Hepatocyte (in vitro differentiated cells): ENCODE results near the gene ARCN1. TPM values are rescaled to one million over a fixed set of nuclear protein-coding genes. Genes with fewer than 3 reads are reported as not detected.
A peak's percentile ranks its signal among the peaks of the same experiment; 100 is the strongest.

Experiments used
- DNase-seq: peaks from one replicate; pipeline ENCODE4 v3.0.0-alpha.2; 2016; ENCODE audit warnings: low spot score
- H2AFZ ChIP-seq: fragments of 200-600 bp; sonication (generic); 2 replicates; pipeline ENCODE4 v1.6.0; 2016; ENCODE audit warnings: antibody characterized with exemption, mild to moderate bottlenecking
- H3K27ac ChIP-seq: fragments of 200-600 bp; sonication (generic); 2 replicates; pipeline ENCODE4 v1.5.1; 2016; ENCODE audit warnings: mild to moderate bottlenecking
- H3K27me3 ChIP-seq: fragments of 200-600 bp; sonication (generic); 2 replicates; pipeline ENCODE4 v1.6.1; 2016
- H3K36me3 ChIP-seq: fragments of 200-600 bp; sonication (generic); replicated peaks from 2 replicates; pipeline ENCODE4 v1.5.1; 2016; ENCODE audit warnings: low read depth; ENCODE audit not compliant: insufficient read depth
- H3K4me1 ChIP-seq: fragments of 200-600 bp; sonication (generic); 2 replicates; pipeline ENCODE4 v1.5.1; 2016; ENCODE audit warnings: mild to moderate bottlenecking, moderate library complexity; ENCODE audit not compliant: insufficient read depth
- H3K4me2 ChIP-seq: fragments of 200-600 bp; sonication (generic); 2 replicates; pipeline ENCODE4 v1.6.0; 2016
- H3K4me3 ChIP-seq: fragments of 200-600 bp; sonication (generic); 2 replicates; pipeline ENCODE4 v1.5.1; 2016; ENCODE audit warnings: mild to moderate bottlenecking
- H3K79me2 ChIP-seq: fragments of 200-600 bp; sonication (generic); 2 replicates; pipeline ENCODE4 v1.6.0; 2017; ENCODE audit warnings: mild to moderate bottlenecking
- H3K9me2 ChIP-seq: fragments of 200-600 bp; sonication (generic); replicated peaks from 2 replicates; pipeline ENCODE4 v1.6.0; 2017; ENCODE audit warnings: mild to moderate bottlenecking; ENCODE audit not compliant: insufficient read depth
- H3K9me3 ChIP-seq: fragments of 200-600 bp; sonication (generic); 2 replicates; pipeline ENCODE4 v1.5.1; 2016; ENCODE audit warnings: low read depth, mild to moderate bottlenecking
- H4K20me1 ChIP-seq: fragments of 200-600 bp; sonication (generic); 2 replicates; pipeline ENCODE4 v1.6.0; 2016; ENCODE audit warnings: mild to moderate bottlenecking; ENCODE audit not compliant: insufficient read depth, poor library complexity, severe bottlenecking
- EZH2 ChIP-seq: fragments of 200-600 bp; sonication (generic); IDR thresholded peaks from 2 replicates; pipeline ENCODE4 v1.6.1; 2016; ENCODE audit warnings: antibody characterized with exemption, mild to moderate bottlenecking, borderline replicate concordance
- EZH2phosphoT487 ChIP-seq: fragments of 200-600 bp; sonication (generic); IDR thresholded peaks from one replicate; pipeline ENCODE4 v1.6.1; 2018; ENCODE audit warnings: antibody characterized with exemption, mild to moderate bottlenecking, low read depth, moderate library complexity; ENCODE audit not compliant: unreplicated experiment, severe bottlenecking
- WGBS: methylation state at CpG from one replicate; pipeline ENCODE4 v1.1.6; 2016; ENCODE audit warnings: low lambda C conversion rate; ENCODE audit errors: missing lambda C conversion rate; 5-methylcytosine and 5-hydroxymethylcytosine counted together
- polyA plus RNA-seq: library from polyadenylated mRNA; unstranded; fragments of >200 nt; fragmentation: Nextera tagmentation; extraction: Ambion mirVana; gene quantifications from 2 replicates; pipeline ENCODE4 v1.2.1, GENCODE V29; 2016
- total RNA-seq: library from RNA; depleted of rRNA; stranded (reverse); fragments of >200 nt; gene quantifications from 2 replicates; pipeline ENCODE4 v1.2.3, GENCODE V29; 2014
- TF ChIP-seq, protein P1 (sequence below): fragments of 200-600 bp; sonication (generic); IDR thresholded peaks from 2 replicates; pipeline ENCODE4 v1.5.1; 2016; ENCODE audit warnings: antibody characterized with exemption, mild to moderate bottlenecking; ENCODE audit not compliant: poor library complexity

The ARCN1 gene
- 177 and 190 TPM in 2 replicates for total RNA-seq
- 166 and 194 TPM in 2 replicates for polyA plus RNA-seq

- peak within 1 kb of the TSS; percentile 99 for H3K4me3 ChIP-seq
- no peaks in the 10 kb centered on the region for H3K9me2 ChIP-seq
- TF ChIP-seq EZH2: no peak
- no peaks in the 10 kb centered on the region for H3K36me3 ChIP-seq
- H4K20me1 ChIP-seq: peaks cover 41% of the 10 kb centered on the region
- peaks cover 64% of the 10 kb centered on the region for H3K79me2 ChIP-seq
- DNase-seq: peak; percentile 90
- H3K4me1 ChIP-seq: peaks cover 13% of the 10 kb centered on the region
- peak within 1 kb of the TSS; percentile 100 for H3K27ac ChIP-seq
- H3K4me2 ChIP-seq: peak within 1 kb of the TSS; percentile 86
- WGBS: under 1% methylated on average over 54 of the region's 55 CpGs
- peak within 1 kb of the TSS; percentile 61 for H2AFZ ChIP-seq
- no peaks in the 10 kb centered on the region for H3K27me3 ChIP-seq
- no peaks in the 10 kb centered on the region for H3K9me3 ChIP-seq
These were observed at the start of gene ARCN1 for GRCh38 chr11:118572061-118572980. ARCN1 (plus strand) TSS chr11:118572409; CDS start chr11:118572548, 139 bp downstream.

GRCh38 chr11:118522571-118523072 is 49.6 kb upstream of the ARCN1 start:
- Histone ChIP-seq H3K4me2 (no peak overlapping the region), H4K20me1 (no peaks in the 10 kb centered on the region), H3K9me2 (no peaks in the 10 kb centered on the region), H3K27ac (no peak overlapping the region), H2AFZ (no peak overlapping the region), H3K36me3 (peaks cover 2% of the 10 kb centered on the region), H3K79me2 (no peaks in the 10 kb centered on the region), H3K4me3 (no peak overlapping the region), H3K4me1 (no peaks in the 10 kb centered on the region), H3K27me3 (no peaks in the 10 kb centered on the region), H3K9me3 (no peaks in the 10 kb centered on the region)
- TF ChIP-seq EZH2phosphoT487: no peak
- TF ChIP-seq, protein P1, sequence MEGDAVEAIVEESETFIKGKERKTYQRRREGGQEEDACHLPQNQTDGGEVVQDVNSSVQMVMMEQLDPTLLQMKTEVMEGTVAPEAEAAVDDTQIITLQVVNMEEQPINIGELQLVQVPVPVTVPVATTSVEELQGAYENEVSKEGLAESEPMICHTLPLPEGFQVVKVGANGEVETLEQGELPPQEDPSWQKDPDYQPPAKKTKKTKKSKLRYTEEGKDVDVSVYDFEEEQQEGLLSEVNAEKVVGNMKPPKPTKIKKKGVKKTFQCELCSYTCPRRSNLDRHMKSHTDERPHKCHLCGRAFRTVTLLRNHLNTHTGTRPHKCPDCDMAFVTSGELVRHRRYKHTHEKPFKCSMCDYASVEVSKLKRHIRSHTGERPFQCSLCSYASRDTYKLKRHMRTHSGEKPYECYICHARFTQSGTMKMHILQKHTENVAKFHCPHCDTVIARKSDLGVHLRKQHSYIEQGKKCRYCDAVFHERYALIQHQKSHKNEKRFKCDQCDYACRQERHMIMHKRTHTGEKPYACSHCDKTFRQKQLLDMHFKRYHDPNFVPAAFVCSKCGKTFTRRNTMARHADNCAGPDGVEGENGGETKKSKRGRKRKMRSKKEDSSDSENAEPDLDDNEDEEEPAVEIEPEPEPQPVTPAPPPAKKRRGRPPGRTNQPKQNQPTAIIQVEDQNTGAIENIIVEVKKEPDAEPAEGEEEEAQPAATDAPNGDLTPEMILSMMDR: peak; percentile 28
- TF ChIP-seq EZH2: no peak
- 58% methylated on average over 6 of the region's 6 CpGs for WGBS
- DNase-seq: peak; percentile 41

GRCh38 chr11:118524356-118524755 is 47.9 kb upstream of the ARCN1 start:
- TF ChIP-seq EZH2 (no peak), EZH2phosphoT487 (no peak)
- TF ChIP-seq, protein P1: no peak
- peaks cover 2% of the 10 kb centered on the region for H3K36me3 ChIP-seq
- H3K4me1 ChIP-seq: no peaks in the 10 kb centered on the region
- no peaks in the 10 kb centered on the region for H3K27me3 ChIP-seq
- H3K79me2 ChIP-seq: no peaks in the 10 kb centered on the region
- H3K27ac ChIP-seq: no peak overlapping the region
- H3K9me3 ChIP-seq: no peaks in the 10 kb centered on the region
- H2AFZ ChIP-seq: no peak overlapping the region
- no peak overlapping the region for H3K4me2 ChIP-seq
- H4K20me1 ChIP-seq: no peaks in the 10 kb centered on the region
- no peaks in the 10 kb centered on the region for H3K9me2 ChIP-seq
- H3K4me3 ChIP-seq: no peak overlapping the region
- no peak for DNase-seq
